ENCODE results near the gene CFD.
"Not testable (repeated sequence)": the region's sequence is repeated elsewhere in the genome, so short reads cannot be mapped to it uniquely, and the experiment has no call there.

The CFD gene

DNA sequence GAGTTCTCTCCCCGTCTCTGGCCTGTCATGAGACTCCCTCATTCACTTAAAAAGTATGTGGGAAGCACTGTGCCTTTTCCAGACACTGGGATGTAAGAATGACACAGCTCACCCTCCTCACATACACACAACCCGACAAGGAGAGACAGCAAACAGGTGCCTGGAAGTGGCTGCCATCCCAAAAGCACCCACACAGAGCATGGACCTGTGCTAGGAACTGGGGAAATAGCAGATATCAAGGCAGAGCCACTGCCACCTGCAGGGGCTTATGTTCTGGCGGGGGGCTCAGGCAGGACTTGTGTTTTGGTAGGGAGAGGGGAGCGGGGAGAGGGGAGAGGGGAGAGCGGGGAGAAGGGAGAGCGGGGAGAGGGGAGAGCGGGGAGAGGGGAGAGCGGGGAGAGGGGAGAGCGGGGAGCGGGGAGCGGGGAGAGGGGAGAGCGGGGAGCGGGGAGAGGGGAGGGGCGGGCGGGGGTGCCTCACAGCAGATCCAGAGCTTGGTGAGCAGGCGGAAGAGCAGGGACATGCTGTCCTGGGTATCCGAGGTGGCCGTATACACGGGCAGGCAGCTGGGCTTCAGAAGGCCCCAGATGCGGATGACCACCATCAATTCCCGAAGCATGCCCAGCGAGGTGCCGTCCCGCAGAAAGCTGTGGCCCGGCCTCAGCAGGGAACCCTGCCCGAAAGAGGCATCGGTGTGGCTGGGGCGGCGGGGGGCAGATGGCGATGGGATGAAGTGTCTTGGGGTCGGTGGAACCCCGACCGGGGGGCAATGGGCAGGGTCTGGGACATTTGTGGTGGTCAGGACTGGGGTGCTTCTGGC, 12.2 kb downstream of the CFD start:
- DNase-seq: peak in 2 of 5 experiments; percentile 35 to 48

DNA sequence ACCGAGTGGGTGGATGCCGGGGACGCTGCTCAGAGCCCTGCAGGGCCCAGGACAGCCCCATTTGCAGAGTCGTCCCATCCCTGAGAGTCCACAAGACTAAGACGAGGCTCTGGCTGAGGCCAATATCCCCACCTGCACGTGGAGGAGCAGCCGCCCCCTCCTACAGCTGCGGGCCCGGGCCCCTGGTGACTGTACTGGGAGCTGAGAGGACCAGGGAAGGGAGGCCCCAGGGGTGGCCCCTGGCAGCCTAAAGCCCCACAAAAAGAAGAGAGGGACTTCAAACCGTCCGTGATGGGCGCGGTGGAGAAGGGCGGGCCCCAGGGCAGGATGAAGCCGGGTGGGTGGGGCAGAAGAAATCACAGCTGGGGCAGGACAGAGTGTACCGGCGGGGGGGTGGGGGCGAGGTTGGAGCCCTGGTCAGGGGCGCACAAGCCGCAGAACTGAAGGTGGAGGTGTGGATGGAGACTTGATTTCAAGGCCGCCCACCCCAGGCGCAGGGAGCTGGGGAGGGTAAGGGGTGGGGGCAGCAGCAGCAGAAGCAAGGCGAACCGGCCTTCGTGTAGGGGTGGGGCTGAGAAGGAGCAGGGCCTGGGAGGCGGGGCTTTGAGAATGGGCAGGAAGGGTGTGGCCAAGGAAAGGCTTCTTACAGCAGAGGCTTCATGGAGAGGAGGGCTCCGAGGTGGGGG, 12.9 kb downstream of the CFD start:
- peak; percentile 61 to 94 (median 69) for DNase-seq

DNA sequence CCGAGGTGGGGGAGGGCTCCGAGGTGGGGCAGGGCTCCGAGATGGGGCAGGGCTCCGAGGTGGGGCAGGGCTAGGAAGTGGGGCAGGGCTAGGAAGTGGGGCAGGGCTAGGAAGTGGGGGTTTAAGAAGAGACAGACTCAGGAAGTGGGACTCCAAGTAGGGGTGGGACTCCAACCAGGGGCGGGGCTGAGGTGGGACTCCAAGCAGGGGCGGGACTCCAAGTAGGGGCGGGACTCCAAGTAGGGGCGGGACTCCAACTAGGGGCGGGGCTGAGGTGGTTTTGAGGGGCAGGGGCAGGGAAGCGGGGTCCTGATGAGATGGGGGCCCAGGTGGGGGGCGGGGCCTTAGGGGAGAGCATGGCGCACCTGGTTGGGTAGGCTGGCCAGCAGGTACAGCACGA, 13.6 kb downstream of the CFD start:
- DNase-seq: peak; percentile 39 to 96 (median 76)

DNA sequence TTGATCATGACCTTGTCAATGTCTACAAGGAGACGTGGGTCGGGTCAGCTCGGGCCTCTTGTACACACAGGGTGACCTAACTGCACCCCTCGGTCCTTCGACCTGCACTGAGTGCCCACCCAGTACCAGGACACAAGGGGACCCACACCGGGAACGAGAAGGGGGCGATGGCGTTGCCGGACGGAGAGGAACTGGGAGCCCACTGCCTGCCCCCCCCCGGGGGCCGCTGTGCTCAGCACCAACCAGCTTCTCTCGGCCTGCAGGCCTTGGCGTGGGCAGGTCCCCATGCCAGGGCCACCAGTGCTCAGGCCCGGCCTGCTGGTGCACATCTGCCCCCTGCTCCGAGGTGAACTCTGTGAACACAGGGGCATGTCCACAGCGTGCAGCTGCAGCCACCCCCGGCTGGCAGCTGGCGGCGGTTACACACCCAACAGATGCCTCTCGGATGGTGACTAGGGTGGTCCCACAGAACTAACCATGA, 14.1 kb downstream of the CFD start:
- no peak for DNase-seq

DNA sequence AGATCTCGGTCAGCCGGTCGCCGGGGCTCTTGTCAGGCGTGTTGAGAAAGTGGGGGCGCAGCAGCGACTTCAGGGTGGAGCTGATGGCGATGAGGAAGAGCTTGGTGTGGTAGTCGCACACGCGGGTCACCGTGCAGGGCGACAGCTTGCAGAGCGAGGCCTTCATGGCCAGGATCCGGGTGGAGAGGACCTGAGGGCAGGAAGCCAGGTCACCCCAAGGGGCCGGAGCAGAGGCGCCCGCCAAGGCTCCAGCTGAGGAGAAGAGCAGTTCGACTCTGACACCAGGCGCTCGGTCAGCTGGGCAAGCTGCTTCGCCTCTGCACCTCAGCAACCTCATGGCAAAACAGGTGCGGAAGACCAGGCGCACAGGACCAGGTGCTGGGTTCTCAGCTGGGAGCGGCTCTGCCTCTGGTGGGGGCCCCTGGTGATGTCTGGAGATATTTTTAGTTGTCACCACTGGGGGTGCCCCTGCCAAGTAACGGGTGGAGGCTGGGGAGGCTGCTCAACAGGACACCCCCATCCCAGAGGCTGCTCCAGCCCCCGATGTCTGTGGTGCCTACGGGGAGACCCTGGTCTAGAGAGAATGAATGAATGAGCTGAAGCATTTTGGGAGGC, 15.9 kb downstream of the CFD start:
- DNase-seq: no peak

DNA sequence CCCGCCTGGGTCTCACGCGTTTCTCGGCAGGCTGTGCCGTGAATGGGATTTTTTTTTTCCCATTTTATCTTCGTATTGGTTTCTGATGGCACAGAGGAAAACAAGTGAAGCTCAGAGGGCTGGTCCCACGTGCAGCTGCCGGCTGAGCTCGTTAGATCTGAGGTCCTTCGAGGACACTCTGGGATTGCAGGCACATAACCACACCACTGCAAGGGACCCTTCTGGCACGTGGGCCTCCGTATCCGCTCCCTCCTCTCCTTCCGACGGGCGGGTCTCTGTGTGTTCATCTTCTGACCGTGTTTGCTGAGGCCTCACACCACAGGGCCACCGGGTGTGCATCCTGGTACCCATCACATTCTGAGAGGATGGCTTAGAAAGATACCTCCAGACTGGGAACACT, 16.6 kb downstream of the CFD start:
- DNase-seq: no peak

DNA sequence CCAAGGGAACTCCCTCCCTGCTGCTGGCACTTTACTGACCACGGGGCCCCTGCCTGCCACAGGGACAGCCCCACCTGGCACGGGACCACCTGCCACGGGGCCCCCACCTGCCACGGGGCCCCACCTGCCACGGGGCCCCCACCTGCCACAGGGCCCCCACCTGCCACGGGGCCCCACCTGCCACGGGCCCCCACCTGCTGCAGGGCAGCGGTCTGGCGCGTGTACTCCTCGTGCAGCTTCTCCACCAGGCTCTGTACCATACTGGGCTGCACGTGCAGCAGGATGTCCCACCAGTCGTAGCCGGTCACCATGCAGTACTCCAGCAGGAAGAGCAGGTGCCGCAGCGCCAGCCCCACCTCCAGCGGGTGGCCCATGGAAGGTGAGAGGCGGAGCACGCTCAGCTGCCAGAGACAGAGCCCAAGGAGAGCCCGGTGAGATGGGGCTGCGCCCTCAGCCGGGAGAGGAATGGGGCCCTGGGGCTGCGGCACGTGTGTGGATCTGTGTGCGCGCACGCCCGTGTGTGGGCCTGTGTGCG, 17.4 kb downstream of the CFD start:
- DNase-seq: no peak

DNA sequence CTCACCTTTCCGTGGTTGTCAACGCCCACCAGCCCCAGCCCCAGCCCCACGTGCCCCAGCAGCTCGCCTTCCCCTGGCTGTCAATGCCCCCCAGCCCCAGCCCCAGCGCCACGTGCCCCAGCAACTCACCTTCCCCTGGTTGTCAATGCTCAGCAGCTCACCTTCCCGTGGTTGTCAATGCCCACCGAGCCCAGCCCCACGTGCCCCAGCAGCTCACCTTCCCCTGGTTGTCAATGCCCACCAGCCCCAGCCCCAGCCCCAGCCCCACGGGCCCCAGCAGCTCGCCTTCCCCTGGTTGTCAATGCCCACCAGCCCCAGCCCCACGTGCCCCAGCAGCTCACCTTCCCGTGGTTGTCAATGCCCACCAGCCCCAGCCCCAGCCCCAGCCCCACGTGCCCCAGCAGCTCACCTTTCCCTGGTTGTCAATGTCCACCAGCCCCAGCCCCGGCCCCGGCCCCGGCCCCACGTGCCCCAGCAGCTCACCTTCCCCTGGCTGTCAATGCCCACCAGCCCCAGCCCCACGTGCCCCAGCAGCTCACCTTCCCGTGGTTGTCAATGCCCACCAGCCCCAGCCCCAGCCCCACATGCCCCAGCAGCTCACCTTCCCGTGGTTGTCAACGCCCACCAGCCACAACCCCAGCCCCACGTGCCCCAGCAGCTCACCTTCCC, 18.7 kb downstream of the CFD start:
- not testable (repeated sequence) for DNase-seq

DNA sequence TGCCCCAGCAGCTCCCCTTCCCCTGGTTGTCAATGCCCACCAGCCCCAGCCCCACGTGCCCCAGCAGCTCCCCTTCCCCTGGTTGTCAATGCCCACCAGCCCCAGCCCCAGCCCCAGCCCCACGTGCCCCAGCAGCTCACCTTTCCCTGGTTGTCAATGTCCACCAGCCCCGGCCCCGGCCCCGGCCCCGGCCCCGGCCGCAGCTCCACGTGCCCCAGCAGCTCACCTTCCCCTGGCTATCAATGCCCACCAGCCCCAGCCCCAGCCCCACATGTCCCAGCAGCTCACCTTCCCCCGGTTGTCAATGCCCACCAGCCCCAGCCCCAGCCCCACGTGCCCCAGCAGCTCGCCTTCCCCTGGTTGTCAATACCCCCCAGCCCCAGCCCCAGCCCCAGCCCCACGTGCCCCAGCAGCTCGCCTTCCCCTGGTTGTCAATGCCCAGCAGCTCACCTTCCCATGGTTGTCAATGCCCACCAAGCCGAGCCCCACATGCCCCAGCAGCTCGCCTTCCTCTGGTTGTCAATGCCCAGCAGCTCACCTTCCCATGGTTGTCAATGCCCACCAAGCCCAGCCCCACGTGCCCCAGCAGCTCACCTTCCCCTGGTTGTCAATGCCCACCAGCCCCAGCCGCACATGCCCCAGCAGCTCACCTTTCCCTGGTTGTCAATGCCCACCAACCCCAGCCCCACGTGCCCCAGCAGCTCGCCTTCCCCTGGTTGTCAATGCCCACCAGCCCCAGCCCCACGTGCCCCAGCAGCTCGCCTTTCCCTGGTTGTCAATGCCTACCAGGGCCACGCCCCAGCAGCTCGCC, 19.5 kb downstream of the CFD start:
- DNase-seq: not testable (repeated sequence)

DNA sequence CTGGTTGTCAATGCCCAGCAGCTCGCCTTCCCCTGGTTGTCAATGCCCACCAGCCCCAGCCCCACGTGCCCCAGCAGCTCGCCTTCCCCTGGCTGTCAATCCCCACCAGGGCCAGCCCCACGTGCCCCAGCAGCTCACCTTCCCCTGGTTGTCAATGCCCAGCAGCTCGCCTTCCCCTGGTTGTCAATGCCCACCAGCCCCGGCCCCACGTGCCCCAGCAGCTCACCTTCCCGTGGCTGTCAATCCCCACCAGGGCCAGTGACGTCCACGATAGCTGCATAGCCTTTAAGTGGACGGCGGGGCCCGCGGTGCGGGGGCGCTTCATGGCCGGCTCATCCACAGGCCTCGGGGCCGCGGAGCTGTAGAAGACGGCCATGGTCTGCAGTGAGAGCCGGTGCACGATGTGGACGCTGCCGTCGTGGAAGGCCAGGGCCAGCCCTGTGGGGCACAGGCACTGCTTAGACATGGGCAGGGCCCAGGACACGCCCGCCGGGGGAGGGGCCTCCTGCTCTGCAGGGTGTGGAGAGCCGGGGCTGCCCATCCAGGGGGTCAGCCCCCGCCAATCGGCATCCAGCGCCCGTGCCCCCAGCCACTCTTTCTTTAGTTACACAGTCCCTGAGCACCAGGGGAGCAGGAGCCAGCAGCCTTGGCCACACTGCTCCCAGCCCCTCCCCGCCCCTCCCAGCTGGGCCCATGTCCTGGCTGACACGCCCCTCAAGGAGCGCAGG, 20.4 kb downstream of the CFD start:
- DNase-seq: no peak

DNA sequence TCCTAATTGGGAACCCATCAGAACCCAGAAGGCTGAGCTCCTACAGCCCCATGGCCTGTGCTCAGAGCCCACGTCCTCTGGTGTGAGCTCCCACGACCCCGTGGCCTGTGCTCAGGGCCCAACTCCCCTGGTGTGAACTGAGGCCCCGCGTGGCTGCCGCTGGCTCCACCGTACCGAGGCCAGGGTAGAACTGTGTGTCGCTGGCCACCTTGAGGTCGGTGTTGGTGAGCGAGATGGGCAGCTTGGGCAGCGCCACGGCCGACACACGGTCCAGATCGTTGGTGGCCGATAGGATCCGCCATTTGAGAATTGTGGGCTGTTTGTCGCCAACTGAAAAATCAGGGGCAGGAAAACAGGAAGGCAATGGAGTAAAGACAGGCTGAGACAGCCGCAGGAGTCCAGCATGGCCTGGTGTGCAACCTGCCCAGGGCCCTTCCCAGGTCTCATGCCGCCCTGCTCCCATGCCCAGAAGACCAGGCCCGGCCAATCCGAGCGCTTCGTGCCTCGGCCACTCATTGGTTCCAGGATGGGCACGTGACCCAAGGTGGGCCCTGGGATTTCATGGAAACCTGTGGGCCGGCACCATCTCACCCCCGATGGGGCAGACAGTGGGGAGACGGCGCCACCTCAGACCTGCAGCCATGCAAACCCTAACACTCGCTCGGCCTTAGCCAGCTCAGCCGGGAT, 22.1 kb downstream of the CFD start:
- DNase-seq: no peak

DNA sequence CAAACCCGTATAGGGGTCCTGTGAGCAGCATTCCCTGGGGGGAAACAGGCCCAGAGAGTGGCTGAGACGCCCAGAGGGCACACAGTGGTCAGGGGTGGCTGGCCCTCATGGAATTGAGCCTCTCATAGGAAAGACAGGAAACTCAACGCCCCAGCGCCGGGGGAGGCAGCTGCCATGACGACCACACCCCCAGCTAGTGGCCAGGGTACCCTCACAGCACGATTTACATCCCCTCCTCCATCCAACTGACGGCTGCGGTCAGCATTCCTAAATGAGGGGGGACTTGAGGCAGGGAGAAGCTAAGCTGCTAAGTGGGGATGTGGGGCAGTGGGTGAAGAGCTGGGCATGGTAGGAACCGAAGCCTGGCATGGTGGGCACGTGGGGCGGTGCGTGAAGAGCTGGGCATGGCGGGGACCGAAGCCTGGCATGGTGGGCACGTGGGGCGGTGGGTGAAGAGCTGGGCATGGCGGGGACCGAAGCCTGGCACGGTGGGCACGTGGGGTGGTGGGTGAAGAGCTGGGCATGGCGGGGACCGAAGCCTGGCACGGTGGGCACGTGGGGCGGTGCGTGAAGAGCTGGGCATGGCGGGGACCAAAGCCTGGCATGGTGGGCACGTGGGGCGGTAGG, 23.5 kb downstream of the CFD start:
- DNase-seq: no peak

DNA sequence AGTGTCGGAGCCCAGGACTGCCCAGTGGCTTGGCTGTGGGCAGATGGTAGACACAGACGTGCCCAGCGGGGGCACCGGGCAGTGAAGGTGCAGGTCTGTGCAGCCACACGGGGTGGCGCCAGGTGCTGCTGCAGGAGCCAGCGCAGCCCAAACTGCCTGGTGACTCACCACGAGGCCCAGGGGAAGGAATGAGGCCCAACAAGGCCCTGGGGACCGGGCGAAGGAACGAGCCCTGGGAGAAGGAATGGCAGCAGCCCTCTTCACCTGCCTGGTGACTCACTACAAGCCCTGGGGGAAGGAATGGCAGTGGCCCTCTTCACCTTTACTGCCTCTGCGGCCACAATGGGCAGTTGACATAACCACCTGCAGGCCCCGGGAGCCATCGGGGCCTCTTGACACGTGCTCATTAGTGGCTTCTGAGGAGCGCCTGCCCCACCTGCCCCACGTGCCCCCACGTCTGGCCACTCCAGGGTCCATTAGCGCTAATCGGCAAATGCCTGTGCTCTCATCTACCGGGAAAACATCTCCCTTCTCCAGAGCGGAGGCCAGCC, 24.3 kb downstream of the CFD start:
- no peak for DNase-seq

DNA sequence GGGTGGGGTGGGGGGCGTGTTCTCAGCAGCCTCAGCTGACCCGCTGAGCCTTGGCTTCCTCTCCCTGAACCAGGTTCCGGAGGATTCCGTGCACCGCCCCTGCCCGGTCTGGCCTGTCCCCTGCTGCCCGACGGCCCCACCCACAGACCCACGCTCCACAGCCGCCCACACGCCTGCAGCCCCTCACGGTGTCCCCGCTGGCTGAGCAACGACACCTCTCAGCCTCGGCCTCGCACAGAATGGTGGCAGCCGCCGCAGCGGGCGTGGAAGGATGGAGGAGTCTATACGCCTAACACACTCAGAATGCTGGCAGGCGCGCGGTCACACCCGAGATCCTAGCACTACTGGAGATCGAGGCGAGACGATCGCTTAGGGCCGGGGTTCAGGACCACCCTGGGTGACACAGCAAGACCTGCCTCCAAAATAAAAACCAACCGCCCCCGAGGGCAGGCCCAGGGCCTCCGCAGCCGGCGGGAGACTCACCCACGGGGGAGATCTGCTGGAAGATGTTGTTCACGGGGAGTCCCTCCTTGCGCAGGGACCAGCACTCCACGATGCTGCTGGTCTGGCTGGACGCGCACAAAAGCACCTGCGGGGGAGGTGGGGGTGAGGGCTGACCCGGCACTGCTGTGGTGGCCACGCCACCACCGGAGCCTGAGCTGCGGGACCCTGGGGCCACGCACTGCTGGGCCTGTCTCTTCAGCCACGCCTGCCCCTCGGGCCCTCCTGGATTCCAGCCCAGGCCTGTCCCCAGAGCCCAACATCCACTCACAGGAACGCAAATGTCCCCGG, 25.2 kb downstream of the CFD start:
- no peak for DNase-seq

DNA sequence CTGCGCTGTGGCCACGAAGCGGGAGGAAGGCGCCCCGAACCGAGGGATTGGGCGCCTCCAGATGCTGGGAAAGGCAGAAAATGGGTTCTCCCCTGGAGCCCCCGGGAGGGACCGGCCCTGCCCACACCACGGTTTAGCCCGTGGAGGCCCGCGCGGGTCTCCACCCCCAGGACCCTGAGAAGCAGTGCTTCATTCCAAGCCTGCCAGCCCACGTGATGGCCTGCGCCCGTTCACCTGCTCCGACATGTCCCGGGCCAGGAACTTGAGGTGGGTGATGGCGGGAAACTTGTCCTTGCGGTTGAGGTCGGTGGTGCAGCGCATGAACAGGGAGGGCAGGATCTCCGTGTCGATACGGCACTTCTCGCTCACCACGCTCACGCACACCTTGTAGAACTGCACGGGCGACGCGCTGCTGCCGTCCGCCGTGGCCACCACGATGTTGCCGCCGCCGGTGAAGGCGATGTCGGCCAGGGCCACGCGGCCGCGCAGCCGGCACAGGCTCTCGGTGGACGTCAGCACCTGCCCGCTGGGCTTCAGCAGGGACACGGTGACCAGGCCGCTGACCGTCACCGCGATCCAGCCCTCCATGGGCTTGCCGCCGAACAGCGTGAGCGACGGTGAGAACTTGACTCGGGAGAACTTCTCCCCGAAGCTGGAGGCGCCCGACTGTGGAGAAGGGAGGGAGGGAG, 26.2 kb downstream of the CFD start:
- no peak for DNase-seq

DNA sequence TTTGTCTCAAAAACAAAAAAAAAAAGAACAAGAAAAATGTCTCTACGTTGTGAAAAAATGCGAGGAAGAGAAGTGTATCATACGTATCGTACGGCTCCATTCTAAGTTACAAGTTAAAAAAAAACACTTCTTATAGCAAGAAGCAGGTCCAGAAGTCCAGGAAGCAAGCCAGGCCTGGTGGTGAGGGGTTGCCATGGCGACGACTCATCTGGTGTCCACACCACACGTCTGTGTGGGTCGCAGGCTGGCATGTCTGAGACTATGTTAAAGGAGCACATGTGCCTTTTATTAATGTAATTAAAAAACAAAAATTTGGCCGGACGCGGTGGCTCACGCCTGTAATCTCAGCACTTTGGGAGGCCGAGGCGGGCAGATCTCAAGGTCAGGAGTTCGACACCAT, 27.6 kb downstream of the CFD start:
- DNase-seq: no peak

DNA sequence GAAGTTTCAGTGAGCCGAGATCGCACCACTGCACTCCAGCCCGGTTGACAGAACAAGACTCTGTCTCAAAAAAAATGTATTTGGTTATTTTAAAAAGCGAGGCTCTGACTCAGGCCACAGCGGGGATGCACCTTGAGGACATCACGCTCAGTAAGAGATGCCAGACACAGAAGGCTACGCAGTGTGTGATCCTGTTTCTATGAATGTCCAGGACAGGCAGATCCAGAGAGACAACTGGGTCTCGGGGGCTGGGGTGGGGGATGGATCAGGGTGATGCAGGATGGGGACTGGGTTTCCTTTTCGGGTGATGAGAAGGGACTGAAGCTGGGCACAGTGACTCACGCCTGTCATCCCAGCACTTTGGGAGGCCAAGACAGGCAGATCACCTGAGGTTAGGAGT, 28.1 kb downstream of the CFD start:
- no peak for DNase-seq

All from T-helper 2 cell (primary cell).